Measurements from ENCODE around the gene ECE1. TPM values are rescaled to one million over a fixed set of nuclear protein-coding genes. Genes with fewer than 3 reads are reported as not detected.

ECE1 gene
- total and polyA plus RNA-seq, 12 donors, result 86.1 to 588 (median 222) TPM

GRCh38 chr1:21280011-21280471 lies 10.2 kb downstream of the ECE1 start:
- intact Hi-C loops (cut with DNase I), result no loop called here
- Histone ChIP-seq H3K27me3 (no peaks in the 10 kb centered on the region), H3K9me3 (replicated peaks in 1 of 3) (no peaks in the 10 kb centered on the region), H3K4me3 (no peak overlapping the region), H3K4me1 (replicated peaks in 1 of 2) (peaks cover 28 to 65% of the 10 kb centered on the region in 2 donors), H3K36me3 (replicated peaks in 1 of 2) (peaks cover 0 to 6% of the 10 kb centered on the region in 2 donors), H3K27ac (peak overlapping the region; percentile 28 to 93 (median 83))
- WGBS, 4 donors, result 11 to 33% (median 17%) methylated on average over 3 to 5 of the region's 5 CpGs
- TF ChIP-seq CTCF (IDR thresholded peaks at IDR 0.05), result no peak
- no peak for TF ChIP-seq POLR2A (IDR thresholded peaks at IDR 0.05)
- DNase-seq, result peak in 3 of 7 donors; percentile 42 to 59 (median 53)

GRCh38 chr1:21278860-21279845 lies 11.1 kb downstream of the ECE1 start:
- no peaks in the 10 kb centered on the region for H3K9me3 ChIP-seq (replicated peaks in 1 of 3)
- 57 to 63% (median 58%) methylated on average over 12 to 28 of the region's 28 CpGs for WGBS, 4 donors
- H3K27me3 ChIP-seq, result no peaks in the 10 kb centered on the region
- TF ChIP-seq POLR2A (IDR thresholded peaks at IDR 0.05), result peak in 1 of 2 donors; percentile 15
- no peak for TF ChIP-seq CTCF (IDR thresholded peaks at IDR 0.05)
- peaks cover 0 to 6% of the 10 kb centered on the region in 2 donors for H3K36me3 ChIP-seq (replicated peaks in 1 of 2)
- H3K27ac ChIP-seq, result peak overlapping the region; percentile 28 to 93 (median 83)
- intact Hi-C loops (cut with DNase I), result no loop called here
- no peak overlapping the region for H3K4me3 ChIP-seq
- H3K4me1 ChIP-seq (replicated peaks in 1 of 2), result peaks cover 28 to 61% of the 10 kb centered on the region in 2 donors
- DNase-seq, result peak in 4 of 7 donors; percentile 39 to 81 (median 70)

GRCh38 chr1:21278208-21278859 lies 11.9 kb downstream of the ECE1 start:
- TF ChIP-seq POLR2A (IDR thresholded peaks at IDR 0.05) (no peak), CTCF (IDR thresholded peaks at IDR 0.05) (no peak)
- no peak for DNase-seq
- 51 to 67% (median 57%) methylated on average over 8 to 9 of the region's 9 CpGs for WGBS, 4 donors
- Histone ChIP-seq H3K27me3 (no peaks in the 10 kb centered on the region), H3K4me1 (replicated peaks in 1 of 2) (peaks cover 28 to 55% of the 10 kb centered on the region in 2 donors), H3K27ac (peak overlapping the region in 4 of 5 donors; percentile 78 to 93 (median 86)), H3K36me3 (replicated peaks in 1 of 2) (no peaks in the 10 kb centered on the region), H3K9me3 (replicated peaks in 1 of 3) (no peaks in the 10 kb centered on the region), H3K4me3 (no peak overlapping the region)
- intact Hi-C loops (cut with DNase I), result no loop called here

GRCh38 chr1:21277180-21277579 lies 13.1 kb downstream of the ECE1 start:
- H3K27me3 ChIP-seq, result no peaks in the 10 kb centered on the region
- H3K36me3 ChIP-seq (replicated peaks in 1 of 2), result peaks cover 0 to 7% of the 10 kb centered on the region in 2 donors
- peaks cover 28 to 55% of the 10 kb centered on the region in 2 donors for H3K4me1 ChIP-seq (replicated peaks in 1 of 2)
- TF ChIP-seq CTCF (IDR thresholded peaks at IDR 0.05) (no peak), POLR2A (IDR thresholded peaks at IDR 0.05) (no peak)
- no peak overlapping the region for H3K4me3 ChIP-seq
- no peaks in the 10 kb centered on the region for H3K9me3 ChIP-seq (replicated peaks in 1 of 3)
- H3K27ac ChIP-seq, result peak overlapping the region in 4 of 5 donors; percentile 30 to 93 (median 83)
- intact Hi-C loops (cut with DNase I), result no loop called here
- DNase-seq, result peak in 1 of 7 donors; percentile 42
- 31 to 55% (median 39%) methylated on average over 6 to 7 of the region's 7 CpGs for WGBS, 4 donors
